Loucy (cell line): Measurements from ENCODE around the gene F8A1.
"Not testable (repeated sequence)": the region's sequence is repeated elsewhere in the genome, so short reads cannot be mapped to it uniquely, and the experiment has no call there.

Experiments
- H2AFZ ChIP-seq: fragments of 200-600 bp; sonication (generic); 2 replicates; pipeline ENCODE4 v1.6.0; 2016; ENCODE audit warnings: antibody characterized with exemption, mild to moderate bottlenecking, low read length, moderate library complexity
- H3F3A ChIP-seq: fragments of 200-600 bp; 2 replicates; pipeline ENCODE4 v1.6.0; 2016; ENCODE audit warnings: antibody characterized with exemption, low read depth, mild to moderate bottlenecking
- H3K27me3 ChIP-seq: fragments of 200-600 bp; sonication (generic); 2 replicates; pipeline ENCODE4 v1.6.1; 2014; ENCODE audit warnings: low read length, mild to moderate bottlenecking; ENCODE audit not compliant: insufficient read depth, poor library complexity, severe bottlenecking
- H3K36me3 ChIP-seq: fragments of 200-600 bp; sonication (generic); 2 replicates; pipeline ENCODE4 v1.6.1; 2016; ENCODE audit warnings: low read length; ENCODE audit not compliant: insufficient read depth
- H3K4me1 ChIP-seq: fragments of 200-600 bp; sonication (generic); 2 replicates; pipeline ENCODE4 v1.5.1; 2014; ENCODE audit warnings: low read length, mild to moderate bottlenecking; ENCODE audit not compliant: insufficient read depth, poor library complexity, severe bottlenecking
- H3K4me2 ChIP-seq: fragments of 200-600 bp; sonication (generic); 2 replicates; pipeline ENCODE4 v1.6.0; 2014; ENCODE audit warnings: antibody characterized with exemption, low read length, low read depth, mild to moderate bottlenecking; ENCODE audit not compliant: poor library complexity, severe bottlenecking
- H3K4me3 ChIP-seq: fragments of 200-600 bp; sonication (generic); 2 replicates; pipeline ENCODE4 v1.5.1; 2014; ENCODE audit warnings: low read length, mild to moderate bottlenecking, mixed read lengths; ENCODE audit not compliant: poor library complexity, severe bottlenecking
- H3K79me2 ChIP-seq: fragments of 200-600 bp; sonication (generic); 2 replicates; pipeline ENCODE4 v1.6.1; 2014; ENCODE audit warnings: low read length; ENCODE audit not compliant: insufficient read depth
- H3K9ac ChIP-seq: fragments of 200-600 bp; sonication (generic); 2 replicates; pipeline ENCODE4 v1.6.0; 2014; ENCODE audit warnings: mild to moderate bottlenecking, low read depth, low read length, moderate library complexity; ENCODE audit not compliant: poor library complexity, severe bottlenecking
- H3K9me2 ChIP-seq: fragments of 200-600 bp; sonication (generic); replicated peaks from 2 replicates; pipeline ENCODE4 v1.6.1; 2016; ENCODE audit warnings: low read depth, low read length, mixed read lengths
- H3K9me3 ChIP-seq: fragments of 200-600 bp; sonication (generic); 2 replicates; pipeline ENCODE4 v1.6.1; 2014; ENCODE audit warnings: mild to moderate bottlenecking, antibody characterized with exemption, low read length, low read depth; ENCODE audit not compliant: insufficient read depth
- H4K20me1 ChIP-seq: fragments of 200-600 bp; sonication (generic); 2 replicates; pipeline ENCODE4 v1.6.0; 2014; ENCODE audit warnings: antibody characterized with exemption, low read length, mild to moderate bottlenecking; ENCODE audit not compliant: insufficient read depth, poor library complexity, severe bottlenecking
- EZH2phosphoT487 ChIP-seq: fragments of 200-600 bp; IDR thresholded peaks from 2 replicates; pipeline ENCODE4 v1.6.1; 2018; ENCODE audit warnings: antibody characterized with exemption, mild to moderate bottlenecking, moderate library complexity, borderline replicate concordance
- TF ChIP-seq, protein P1 (sequence below): fragments of 200-600 bp; sonication (generic); conservative IDR thresholded peaks from 2 replicates; pipeline ENCODE4 v1.5.1; 2014; ENCODE audit warnings: mild to moderate bottlenecking, antibody characterized with exemption, low read length

Gene F8A1

DNA sequence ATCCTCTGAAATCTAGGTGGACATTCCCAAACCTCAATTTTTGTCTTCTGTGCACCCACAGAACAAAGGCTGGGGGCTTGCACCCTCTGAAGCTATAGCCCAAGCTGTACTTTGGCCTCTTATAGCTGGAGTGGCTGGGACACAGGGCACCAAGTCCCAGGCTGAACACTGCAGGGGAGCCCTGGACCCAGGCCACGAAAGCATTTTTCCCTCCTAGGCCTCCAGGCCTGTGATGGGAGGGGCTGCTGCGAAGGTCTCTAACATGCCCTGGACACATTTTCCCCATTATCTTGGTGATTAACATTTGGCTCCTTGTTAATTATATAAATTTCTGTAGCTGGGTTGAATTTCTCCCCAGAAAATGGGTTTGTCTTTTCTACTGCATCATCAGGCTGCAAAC, 27.9 kb downstream of the F8A1 start:
- Histone ChIP-seq H3K9me3 (no peaks in the 10 kb centered on the region), H3K4me2 (no peak overlapping the region), H3K9ac (no peak overlapping the region), H3K79me2 (no peaks in the 10 kb centered on the region), H3K4me1 (peaks cover 4% of the 10 kb centered on the region), H3K36me3 (no peaks in the 10 kb centered on the region), H3K9me2 (no peaks in the 10 kb centered on the region), H3K4me3 (no peak overlapping the region), H3F3A (no peaks in the 10 kb centered on the region), H2AFZ (no peak overlapping the region), H4K20me1 (no peaks in the 10 kb centered on the region), H3K27me3 (no peaks in the 10 kb centered on the region)
- TF ChIP-seq, protein P1, sequence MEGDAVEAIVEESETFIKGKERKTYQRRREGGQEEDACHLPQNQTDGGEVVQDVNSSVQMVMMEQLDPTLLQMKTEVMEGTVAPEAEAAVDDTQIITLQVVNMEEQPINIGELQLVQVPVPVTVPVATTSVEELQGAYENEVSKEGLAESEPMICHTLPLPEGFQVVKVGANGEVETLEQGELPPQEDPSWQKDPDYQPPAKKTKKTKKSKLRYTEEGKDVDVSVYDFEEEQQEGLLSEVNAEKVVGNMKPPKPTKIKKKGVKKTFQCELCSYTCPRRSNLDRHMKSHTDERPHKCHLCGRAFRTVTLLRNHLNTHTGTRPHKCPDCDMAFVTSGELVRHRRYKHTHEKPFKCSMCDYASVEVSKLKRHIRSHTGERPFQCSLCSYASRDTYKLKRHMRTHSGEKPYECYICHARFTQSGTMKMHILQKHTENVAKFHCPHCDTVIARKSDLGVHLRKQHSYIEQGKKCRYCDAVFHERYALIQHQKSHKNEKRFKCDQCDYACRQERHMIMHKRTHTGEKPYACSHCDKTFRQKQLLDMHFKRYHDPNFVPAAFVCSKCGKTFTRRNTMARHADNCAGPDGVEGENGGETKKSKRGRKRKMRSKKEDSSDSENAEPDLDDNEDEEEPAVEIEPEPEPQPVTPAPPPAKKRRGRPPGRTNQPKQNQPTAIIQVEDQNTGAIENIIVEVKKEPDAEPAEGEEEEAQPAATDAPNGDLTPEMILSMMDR = no peak
- TF ChIP-seq EZH2phosphoT487 = no peak

DNA sequence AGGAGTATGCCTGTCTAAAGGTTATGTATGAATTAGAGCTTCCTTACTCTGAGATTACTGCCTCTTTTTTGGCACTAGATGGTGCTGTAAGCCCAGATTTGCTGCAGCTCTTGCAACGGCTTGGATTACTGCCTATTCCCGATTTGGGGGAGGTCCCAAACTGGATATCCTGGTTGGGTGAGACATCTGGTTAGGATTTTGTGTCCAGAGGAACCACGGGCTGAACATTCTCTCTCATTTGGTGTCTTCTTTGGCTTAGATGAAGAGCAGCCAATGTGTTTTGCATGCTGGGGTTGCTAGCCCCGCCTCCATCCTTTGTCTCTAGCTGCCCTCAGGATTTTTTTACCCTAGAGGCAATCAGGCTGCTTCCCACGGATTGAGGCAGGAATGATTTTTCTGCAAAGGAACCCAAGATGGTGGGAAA, 31.9 kb downstream of the F8A1 start:
- H3K27me3 ChIP-seq = no peaks in the 10 kb centered on the region
- H3K9me2 ChIP-seq = no peaks in the 10 kb centered on the region
- no peak for TF ChIP-seq EZH2phosphoT487
- TF ChIP-seq, protein P1 = peak; percentile 81
- H4K20me1 ChIP-seq = no peaks in the 10 kb centered on the region
- H3K79me2 ChIP-seq = no peaks in the 10 kb centered on the region
- peaks cover 8% of the 10 kb centered on the region for H3K4me1 ChIP-seq
- peak overlapping the region; percentile 56 for H3K9ac ChIP-seq
- no peaks in the 10 kb centered on the region for H3K9me3 ChIP-seq
- H3K36me3 ChIP-seq = no peaks in the 10 kb centered on the region
- H2AFZ ChIP-seq = peak overlapping the region; percentile 95
- no peaks in the 10 kb centered on the region for H3F3A ChIP-seq
- H3K4me2 ChIP-seq = peak overlapping the region; percentile 57
- H3K4me3 ChIP-seq = peak overlapping the region; percentile 72

DNA sequence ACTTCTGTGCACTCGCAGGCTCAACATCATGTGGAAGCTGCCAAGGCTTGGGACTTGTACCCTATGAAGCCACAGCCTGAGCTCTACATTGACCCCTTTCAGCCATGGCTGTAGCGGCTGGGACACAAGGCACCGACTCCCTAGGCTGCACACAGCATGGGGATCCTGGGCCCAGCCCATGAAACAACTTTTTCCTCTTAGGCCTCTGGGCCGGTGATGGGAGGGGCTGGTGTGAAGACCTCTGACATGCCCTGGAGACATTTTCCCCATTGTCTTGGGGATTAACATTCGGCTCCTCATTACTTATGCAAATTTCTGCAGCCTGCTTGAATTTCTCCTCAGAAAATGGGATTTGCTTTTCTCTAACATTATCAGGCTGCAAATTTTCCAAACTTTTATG, 38.6 kb downstream of the F8A1 start:
- H3K36me3 ChIP-seq, H3K9ac ChIP-seq, H4K20me1 ChIP-seq, H3K4me2 ChIP-seq, H3K27me3 ChIP-seq, H3K79me2 ChIP-seq, H3K4me1 ChIP-seq, H3K4me3 ChIP-seq, H3K9me3 ChIP-seq, H2AFZ ChIP-seq, H3K9me2 ChIP-seq, H3F3A ChIP-seq: not testable (repeated sequence)
